TTC549 (cell line): ENCODE data around the gene KANSL3.

ENCODE experiments used
- FAIRE-seq: peaks from 2 replicates; lab custom pipeline; 2012; peaks lifted over from hg19 to GRCh38; lab: Jason Lieb, UNC

The KANSL3 gene

GRCh38 chr2:96604104-96604503, 34.0 kb downstream of the KANSL3 start:
- no peak for FAIRE-seq

GRCh38 chr2:96602330-96602823, 35.7 kb downstream of the KANSL3 start:
- FAIRE-seq, result no peak

GRCh38 chr2:96601382-96602292, 36.5 kb downstream of the KANSL3 start:
- FAIRE-seq, result no peak

GRCh38 chr2:96599941-96600340, 38.2 kb downstream of the KANSL3 start:
- no peak for FAIRE-seq

GRCh38 chr2:96596596-96596995, 41.5 kb downstream of the KANSL3 start:
- no peak for FAIRE-seq

GRCh38 chr2:96594691-96595152, 43.4 kb downstream of the KANSL3 start:
- no peak for FAIRE-seq

- FAIRE-seq, result no peak
These were observed 43.8 kb downstream of the KANSL3 start for GRCh38 chr2:96594282-96594681.

GRCh38 chr2:96591494-96591893, 46.6 kb downstream of the KANSL3 start:
- no peak for FAIRE-seq

GRCh38 chr2:96591054-96591453, 47.1 kb downstream of the KANSL3 start:
- FAIRE-seq, result no peak

GRCh38 chr2:96587843-96588242, 50.3 kb downstream of the KANSL3 start:
- no peak for FAIRE-seq

GRCh38 chr2:96584017-96584416, 54.1 kb downstream of the KANSL3 start:
- no peak for FAIRE-seq

- FAIRE-seq, result no peak
These were observed 57.3 kb downstream of the KANSL3 start for GRCh38 chr2:96580771-96581170.

- no peak for FAIRE-seq
These were observed 58.7 kb downstream of the KANSL3 start for GRCh38 chr2:96579422-96579821.

GRCh38 chr2:96578731-96579130, 59.4 kb downstream of the KANSL3 start:
- FAIRE-seq, result no peak

- no peak for FAIRE-seq
These were observed 60.6 kb downstream of the KANSL3 start for GRCh38 chr2:96577501-96577900.

- no peak for FAIRE-seq
These were observed 62.2 kb downstream of the KANSL3 start for GRCh38 chr2:96575785-96576456.

GRCh38 chr2:96574364-96574763, 63.7 kb downstream of the KANSL3 start:
- no peak for FAIRE-seq

GRCh38 chr2:96568094-96568493, 70.0 kb downstream of the KANSL3 start:
- FAIRE-seq, result no peak

GRCh38 chr2:96565111-96565510, 73.0 kb downstream of the KANSL3 start:
- FAIRE-seq, result no peak

GRCh38 chr2:96564563-96564962, 73.5 kb downstream of the KANSL3 start:
- FAIRE-seq, result no peak

GRCh38 chr2:96564026-96564425, 74.1 kb downstream of the KANSL3 start:
- no peak for FAIRE-seq

- FAIRE-seq, result no peak
These were observed 79.6 kb downstream of the KANSL3 start for GRCh38 chr2:96558485-96558884.

- FAIRE-seq, result no peak
These were observed 80.1 kb downstream of the KANSL3 start for GRCh38 chr2:96558061-96558460.
